AG04449 (cell line): ENCODE measurements around the gene MIEF1.

Experiments used
- CTCF ChIA-PET: fragments of 350-600 bp; formaldehyde crosslinking; extraction: SDS; loops from one replicate; lab custom pipeline; 2021; ENCODE audit warnings: antibody characterized with exemption; lab: Yijun Ruan, JAX
- POLR2A ChIA-PET: fragments of 400-600, 350-600 bp; formaldehyde crosslinking; extraction: SDS; loops from one replicate; lab custom pipeline; 2020; ENCODE audit warnings: antibody characterized with exemption, inconsistent platforms; lab: Yijun Ruan, JAX
- DNase-seq: peaks from one replicate; pipeline ENCODE4 v3.0.0-alpha.2; 2010; ENCODE audit warnings: low read depth, low spot score
- H3K4me3 ChIP-seq: 2 replicates; pipeline ENCODE4 v1.5.1; 2011; ENCODE audit warnings: low read depth, mild to moderate bottlenecking, control low read depth, low read length
- TF ChIP-seq, protein P1 (sequence below): IDR thresholded peaks from one replicate; pipeline ENCODE4 v1.5.1; 2011; ENCODE audit warnings: mild to moderate bottlenecking, moderate library complexity, low read length, control low read depth, inconsistent platforms; ENCODE audit not compliant: insufficient read depth; ENCODE audit errors: missing control alignments

MIEF1 gene

DNA sequence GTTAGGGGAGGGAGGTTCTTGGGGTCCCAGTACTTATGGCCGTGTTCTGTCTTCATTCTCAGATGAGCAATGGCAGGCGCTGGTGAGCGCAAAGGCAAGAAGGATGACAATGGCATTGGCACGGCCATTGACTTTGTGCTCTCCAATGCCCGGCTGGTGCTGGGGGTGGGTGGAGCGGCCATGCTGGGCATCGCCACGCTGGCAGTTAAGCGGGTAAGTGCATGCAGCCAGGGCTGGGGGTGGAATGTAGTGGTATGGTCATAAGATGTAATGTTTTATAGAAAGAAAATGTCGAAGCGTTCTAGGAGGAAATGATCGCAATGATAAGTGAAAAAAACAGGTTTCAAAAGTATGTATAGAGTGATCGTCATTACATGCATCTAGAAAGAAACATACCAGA is 9.1 kb downstream of the MIEF1 start:
- H3K4me3 ChIP-seq = no peak overlapping the region
- TF ChIP-seq, protein P1, sequence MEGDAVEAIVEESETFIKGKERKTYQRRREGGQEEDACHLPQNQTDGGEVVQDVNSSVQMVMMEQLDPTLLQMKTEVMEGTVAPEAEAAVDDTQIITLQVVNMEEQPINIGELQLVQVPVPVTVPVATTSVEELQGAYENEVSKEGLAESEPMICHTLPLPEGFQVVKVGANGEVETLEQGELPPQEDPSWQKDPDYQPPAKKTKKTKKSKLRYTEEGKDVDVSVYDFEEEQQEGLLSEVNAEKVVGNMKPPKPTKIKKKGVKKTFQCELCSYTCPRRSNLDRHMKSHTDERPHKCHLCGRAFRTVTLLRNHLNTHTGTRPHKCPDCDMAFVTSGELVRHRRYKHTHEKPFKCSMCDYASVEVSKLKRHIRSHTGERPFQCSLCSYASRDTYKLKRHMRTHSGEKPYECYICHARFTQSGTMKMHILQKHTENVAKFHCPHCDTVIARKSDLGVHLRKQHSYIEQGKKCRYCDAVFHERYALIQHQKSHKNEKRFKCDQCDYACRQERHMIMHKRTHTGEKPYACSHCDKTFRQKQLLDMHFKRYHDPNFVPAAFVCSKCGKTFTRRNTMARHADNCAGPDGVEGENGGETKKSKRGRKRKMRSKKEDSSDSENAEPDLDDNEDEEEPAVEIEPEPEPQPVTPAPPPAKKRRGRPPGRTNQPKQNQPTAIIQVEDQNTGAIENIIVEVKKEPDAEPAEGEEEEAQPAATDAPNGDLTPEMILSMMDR = no peak
- POLR2A ChIA-PET = interaction anchor here (1.0 to 1.6 kb wide), 2 partner anchors 9 to 193 kb away, joined by 4 to 6 read pairs; no protein-coding TSS in a partner anchor
- no peak for DNase-seq
- CTCF ChIA-PET = interaction anchor here (1.2 to 10.6 kb wide), 4 partner anchors 10 to 18 kb away, joined by 3 to 172 read pairs (median 9); partner anchors contain the start of gene MIEF1

DNA sequence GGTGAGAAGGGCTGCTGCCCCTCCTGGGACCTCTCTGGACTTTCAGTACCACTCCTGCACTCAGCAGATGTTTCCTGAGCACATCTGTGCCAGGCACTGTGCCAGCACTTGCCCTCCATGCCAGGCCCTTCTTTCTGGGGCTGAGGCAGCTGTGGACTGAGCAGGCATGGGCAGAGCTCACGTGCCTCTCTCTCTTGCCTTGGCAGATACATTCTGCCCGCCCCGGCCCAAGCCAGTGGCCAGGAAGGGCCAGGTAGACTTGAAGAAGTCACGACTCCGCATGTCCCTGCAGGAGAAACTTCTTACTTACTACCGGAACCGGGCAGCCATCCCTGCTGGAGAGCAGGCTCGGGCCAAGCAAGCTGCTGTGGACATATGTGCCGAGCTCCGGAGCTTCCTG is 9.9 kb downstream of the MIEF1 start:
- no peak for DNase-seq
- TF ChIP-seq, protein P1 = no peak
- POLR2A ChIA-PET = interaction anchor here (1.6 kb wide), 1 partner anchor 194 kb away, joined by 6 read pairs; no protein-coding TSS in a partner anchor
- no peak overlapping the region for H3K4me3 ChIP-seq
- CTCF ChIA-PET = interaction anchor here (1.2 to 10.6 kb wide), 5 partner anchors 11 to 168 kb away, joined by 3 to 172 read pairs (median 11); partner anchors contain the start of gene MIEF1

DNA sequence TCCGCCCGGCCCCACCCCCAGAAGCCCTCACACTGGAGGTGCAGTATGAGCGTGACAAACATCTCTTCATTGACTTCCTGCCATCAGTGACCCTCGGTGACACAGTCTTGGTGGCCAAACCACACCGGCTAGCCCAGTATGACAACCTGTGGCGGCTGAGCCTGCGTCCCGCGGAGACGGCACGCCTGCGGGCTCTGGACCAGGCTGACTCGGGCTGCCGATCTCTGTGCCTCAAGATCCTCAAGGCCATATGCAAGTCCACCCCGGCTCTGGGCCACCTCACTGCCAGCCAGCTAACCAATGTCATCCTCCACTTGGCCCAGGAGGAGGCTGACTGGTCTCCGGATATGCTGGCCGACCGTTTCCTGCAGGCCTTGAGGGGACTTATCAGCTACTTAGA is 11.7 kb downstream of the MIEF1 start:
- TF ChIP-seq, protein P1 = no peak
- ChIA-PET CTCF (interaction anchor here (0.5 to 10.6 kb wide), 21 partner anchors 9 to 949 kb away, joined by 3 to 172 read pairs (median 5); partner anchors contain the start of genes MIEF1, RPL3 and TAB1), POLR2A (interaction anchor here (1.4 kb wide), 1 partner anchor 194 kb away, joined by 6 read pairs; no protein-coding TSS in a partner anchor)
- DNase-seq = no peak
- no peak overlapping the region for H3K4me3 ChIP-seq

DNA sequence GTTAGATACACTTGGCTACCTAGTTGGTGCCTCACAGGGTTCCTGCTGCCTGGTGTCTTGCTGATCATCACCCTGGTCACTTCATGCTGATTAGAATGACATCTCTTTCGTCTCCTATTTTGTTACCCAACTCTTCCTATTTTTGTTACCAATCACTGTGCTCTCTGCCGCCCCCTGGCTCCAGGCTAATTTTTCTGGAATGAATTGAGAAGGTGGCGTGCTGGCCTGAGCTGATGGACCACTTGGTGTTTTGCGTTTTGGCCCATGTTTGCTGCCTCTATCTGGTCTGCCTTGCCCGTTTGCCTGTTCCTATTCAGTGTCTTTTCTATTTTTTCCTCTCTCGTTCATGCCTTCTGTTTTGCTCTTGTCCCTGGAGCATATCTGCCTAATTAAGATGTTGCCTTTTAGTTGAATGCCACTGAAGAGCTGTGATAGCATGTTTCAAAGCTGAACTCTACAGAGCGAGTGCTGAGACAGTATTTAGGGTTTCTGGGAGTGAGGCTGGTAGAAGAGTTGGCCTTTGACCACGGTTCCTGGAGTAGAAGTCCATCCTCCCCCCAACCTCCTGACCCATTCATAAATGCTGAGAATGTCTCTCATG is 12.4 kb downstream of the MIEF1 start:
- TF ChIP-seq, protein P1 = peak; percentile 67
- ChIA-PET CTCF (interaction anchor here (0.6 to 10.6 kb wide), 29 partner anchors 9 to 948 kb away, joined by 3 to 172 read pairs (median 4); partner anchors contain the start of genes MIEF1, RPL3 and TAB1), POLR2A (interaction anchor here (1.4 kb wide), 1 partner anchor 195 kb away, joined by 6 read pairs; no protein-coding TSS in a partner anchor)
- DNase-seq = no peak
- H3K4me3 ChIP-seq = no peak overlapping the region

DNA sequence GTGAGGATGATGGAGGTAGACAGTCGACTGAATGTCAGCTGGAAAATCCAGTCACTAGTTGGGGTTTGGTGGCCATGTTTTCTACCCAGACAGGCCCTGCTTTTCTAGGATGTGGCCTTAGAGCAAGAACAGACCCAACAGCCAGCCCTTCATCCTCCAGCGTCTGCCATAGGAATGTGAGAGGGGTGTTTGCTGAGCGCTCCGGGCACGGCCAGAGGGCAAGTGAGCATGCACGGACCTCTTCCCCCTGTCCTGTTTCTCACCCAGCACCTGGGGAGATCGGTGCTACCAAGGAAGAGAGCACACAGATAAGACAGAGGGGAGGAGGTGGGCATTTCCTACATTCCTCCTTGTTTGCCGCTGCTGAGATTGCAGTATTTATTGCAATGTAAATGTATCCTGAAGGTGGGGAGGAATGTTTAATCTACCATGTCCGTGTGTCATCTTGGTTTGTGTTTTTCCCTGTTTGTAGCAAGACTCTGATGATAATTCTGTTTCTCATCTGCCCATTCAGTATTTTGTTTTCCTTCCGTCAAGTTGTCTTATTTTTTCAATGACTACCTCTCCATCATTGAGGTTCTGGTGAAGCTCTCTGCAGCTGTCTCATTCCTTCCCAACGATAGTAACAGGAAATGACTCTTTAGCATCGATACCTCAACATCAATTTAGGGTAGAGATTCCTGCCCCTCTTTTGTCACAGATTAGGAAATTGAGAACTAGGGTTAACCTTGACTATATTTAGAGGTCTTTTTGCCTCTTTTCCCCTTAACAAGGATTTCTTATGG is 13.4 kb downstream of the MIEF1 start:
- POLR2A ChIA-PET = interaction anchor here (0.9 to 1.9 kb wide), 3 partner anchors 13 to 197 kb away, joined by 4 to 6 read pairs (median 4); partner anchors contain the start of gene MIEF1
- CTCF ChIA-PET = interaction anchor here (0.8 to 10.6 kb wide), 25 partner anchors 8 to 510 kb away, joined by 3 to 172 read pairs (median 4); partner anchors contain the start of genes MIEF1 and TAB1

More for the DNA sequence above, 13.4 kb downstream of the MIEF1 start:
- H3K4me3 ChIP-seq = no peak overlapping the region
- DNase-seq = no peak
- TF ChIP-seq, protein P1 = no peak
